Heart left ventricle (tissue), 16 donors: ENCODE measurements around the gene SPSB4. TPM values are rescaled to one million over a fixed set of nuclear protein-coding genes. Genes with fewer than 3 reads are reported as not detected.
A peak's percentile ranks its signal among the peaks of the same experiment; 100 is the strongest.
"Not testable (repeated sequence)": the region's sequence is repeated elsewhere in the genome, so short reads cannot be mapped to it uniquely, and the experiment has no call there.

Source experiments
- ATAC-seq, 4 donors: fragments of 200-7000 bp; cut with Tn5 transposase; one replicate each; pipeline ENCODE4 v1.9.1; 2020 to 2022; ENCODE audit warnings: moderate library complexity in 4 of 4, mild to moderate bottlenecking in 3 of 4, moderate number of reproducible peaks in 1 of 4
- DNase-seq, 5 donors: peaks; one replicate each; pipeline ENCODE4 v3.0.0-alpha.2; 2020
- H3K27ac ChIP-seq, 12 donors: fragments of 200-600 bp; sonication (generic) in 4 of 12; one replicate each; pipeline versions ENCODE4 v1.5.0 to v1.8.0; 2016 to 2022; ENCODE audit warnings: mild to moderate bottlenecking in 2 of 12
- H3K27me3 ChIP-seq, 9 donors: fragments of 200-600 bp; sonication (generic) in 2 of 9; one replicate each; pipeline versions ENCODE4 v1.5.1 to v1.8.0; 2016 to 2022; ENCODE audit warnings: mild to moderate bottlenecking in 3 of 9
- H3K36me3 ChIP-seq, 9 donors: fragments of 200-600 bp; sonication (generic) in 2 of 9; one replicate each; pipeline versions ENCODE4 v1.5.0 to v1.8.0; 2018 to 2022; ENCODE audit warnings: mild to moderate bottlenecking in 2 of 9
- H3K4me1 ChIP-seq, 12 donors: fragments of 200-600 bp; sonication (generic) in 4 of 12; one replicate each; pipeline versions ENCODE4 v1.5.0 to v1.8.0; 2016 to 2022; ENCODE audit warnings: mild to moderate bottlenecking in 3 of 12
- H3K4me3 ChIP-seq, 12 donors: fragments of 200-600 bp; sonication (generic) in 4 of 12; one replicate each; pipeline versions ENCODE4 v1.5.0 to v1.8.0; 2017 to 2022; ENCODE audit warnings: mild to moderate bottlenecking in 9 of 12, moderate library complexity in 4 of 12
- H3K9me3 ChIP-seq, 12 donors: fragments of 200-600 bp; sonication (generic) in 4 of 12; one replicate each; pipeline versions ENCODE4 v1.5.0 to v1.8.0; 2016 to 2022; ENCODE audit warnings: mild to moderate bottlenecking in 1 of 12
- CTCF ChIP-seq, 12 donors: fragments of 200-600 bp; sonication (generic) in 4 of 12; IDR thresholded peaks; one replicate each; pipeline versions ENCODE4 v1.5.0 to v1.8.0; 2018 to 2022; ENCODE audit warnings: antibody characterized with exemption in 12 of 12, mild to moderate bottlenecking in 5 of 12
- POLR2A ChIP-seq, 2 donors: fragments of 450-650 bp; IDR thresholded peaks; one replicate each; pipeline ENCODE4 v1.6.1; 2017; ENCODE audit warnings: antibody characterized with exemption in 2 of 2, mild to moderate bottlenecking in 2 of 2, moderate library complexity in 2 of 2
- WGBS, 4 donors: extraction: QIAGEN DNeasy Blood & Tissue Kit in 2 of 4; methylation state at CpG; one replicate each; pipeline versions ENCODE4 v1.1.5 to v1.1.7; 2013 to 2018; 5-methylcytosine and 5-hydroxymethylcytosine counted together
- intact Hi-C, 10 donors: fragments of 100-400 bp; cut with DNase I; formaldehyde crosslinking; loops; one replicate each; pipeline versions ENCODE4 v1.11.1 to v1.14.2; 2022
- polyA plus RNA-seq, 2 donors: library from polyadenylated mRNA; stranded (reverse); fragments of 200-250 nt; gene quantifications; one replicate each; pipeline ENCODE4 v1.2.3, GENCODE V29; 2013
- total RNA-seq, 9 donors: library from RNA; depleted of rRNA in 2 of 9; stranded (reverse); fragments of >200 nt in 2 of 9; fragmentation: NEBNext Ultra II Directional in 3 of 9; extraction: Animal tissue kit (Norgen Biotek cat#: 25700) in 3 of 9; gene quantifications; one replicate each; pipeline versions ENCODE4 v1.1.0 to v1.2.4, GENCODE V29; 2016 to 2023
- donor health status: ischemic (EF 13 %, LVEDD 7.1; RV severe dilation, severe dysfunction).
- donor health status: healthy with polysubstance abuse.
- donor health status: DM: no; HTN: yes; CAD: no.
- donor health status: DM: no; HTN: no; CAD: no.
- donor health status: ischemic (EF 25% LVEDD 6.9; RV normal size, moderate dysfunction).
- donor health status: ischemic (EF 25% LVEDD 5.7; RV mildly dilated, moderate dysfunction).
- donor health status: healthy.
- donor health status: DM: yes; HTN: yes; CAD: no.
- donor health status: ischemic (EF 35%, LVEDD 5.7; RV mildly dilated, moderate dysfunction).
- donor health status: nonischemic (EF 11% LVEDD 7.7; RV severe dilation, severe dysfunction).
- donor health status: DM: yes; HTN: yes; CAD: no.
- donor health status: PGD.
- donor health status: ischemic (EF 29% LVEDD 5.4; RV normal size, mild dysfunction).
- donor health status: nonischemic (EF 23%, LVEDD 6.1; RV moderate dilation, normal function).

SPSB4 gene
- total and polyA plus RNA-seq, 11 donors = 3.3 to 11.1 (median 4.8) TPM

- H3K27me3 ChIP-seq = no peaks in the 10 kb centered on the region
- peaks cover 0 to 14% (median 0%) of the 10 kb centered on the region in 12 donors for H3K9me3 ChIP-seq
- peak; percentile 64 to 96 (median 91) for ATAC-seq
- H3K27ac ChIP-seq = peak overlapping the region in 8 of 12 donors; percentile 47 to 69 (median 62)
- TF ChIP-seq POLR2A (IDR thresholded peaks at IDR 0.05) (no peak), CTCF (IDR thresholded peaks at IDR 0.05) (no peak)
- H3K36me3 ChIP-seq = no peaks in the 10 kb centered on the region
- WGBS, 4 donors = 42 to 55% (median 52%) methylated on average over 3 of the region's 3 CpGs
- no peak overlapping the region for H3K4me3 ChIP-seq
- H3K4me1 ChIP-seq = peaks cover 0 to 24% (median 10%) of the 10 kb centered on the region in 12 donors
- intact Hi-C loops = no loop called here
- DNase-seq = peak in 1 of 5 donors; percentile 37
Measured at GRCh38 chr3:141115789-141116541, 64.8 kb downstream of the SPSB4 start.

- DNase-seq = no peak
- TF ChIP-seq CTCF (IDR thresholded peaks at IDR 0.05) (no peak), POLR2A (IDR thresholded peaks at IDR 0.05) (no peak)
- Histone ChIP-seq H3K4me3 (no peak overlapping the region), H3K27me3 (no peaks in the 10 kb centered on the region), H3K36me3 (no peaks in the 10 kb centered on the region), H3K27ac (peak overlapping the region in 1 of 12 donors; percentile 64), H3K4me1 (peaks cover 0 to 24% (median 10%) of the 10 kb centered on the region in 12 donors), H3K9me3 (peaks cover 0 to 14% (median 0%) of the 10 kb centered on the region in 12 donors)
- intact Hi-C loops = no loop called here
- WGBS, 4 donors = 95 to 100% (median 100%) methylated on average over 1 of the region's 1 CpG
- no peak for ATAC-seq
Measured at GRCh38 chr3:141116721-141117120, 65.6 kb downstream of the SPSB4 start.

- H3K27me3 ChIP-seq, H3K4me3 ChIP-seq, intact Hi-C loops, DNase-seq, H3K36me3 ChIP-seq, H3K27ac ChIP-seq, ATAC-seq: not testable (repeated sequence)
- peaks cover 0 to 14% (median 0%) of the 10 kb centered on the region in 12 donors for H3K9me3 ChIP-seq
- H3K4me1 ChIP-seq = peaks cover 0 to 26% (median 10%) of the 10 kb centered on the region in 12 donors
- WGBS, 4 donors = 88 to 100% (median 91%) methylated on average over 1 of the region's 1 CpG
Measured at GRCh38 chr3:141117982-141118381, 66.8 kb downstream of the SPSB4 start.

GRCh38 chr3:141122455-141123030 is 71.4 kb downstream of the SPSB4 start:
- no peak for DNase-seq
- Histone ChIP-seq H3K4me1 (peaks cover 0 to 32% (median 9%) of the 10 kb centered on the region in 12 donors), H3K27me3 (no peaks in the 10 kb centered on the region), H3K36me3 (no peaks in the 10 kb centered on the region), H3K27ac (no peak overlapping the region), H3K4me3 (no peak overlapping the region), H3K9me3 (peaks cover 0 to 11% (median 0%) of the 10 kb centered on the region in 12 donors)
- TF ChIP-seq POLR2A (IDR thresholded peaks at IDR 0.05) = no peak
- no peak for TF ChIP-seq CTCF (IDR thresholded peaks at IDR 0.05)
- ATAC-seq = no peak
- WGBS, 4 donors = 79 to 83% (median 82%) methylated on average over 16 of the region's 16 CpGs
- intact Hi-C loops = no loop called here
